ENCODE measurements around the gene PIK3R6.
A peak's percentile ranks its signal among the peaks of the same experiment; 100 is the strongest.
"Not testable (repeated sequence)": the region's sequence is repeated elsewhere in the genome, so short reads cannot be mapped to it uniquely, and the experiment has no call there.

The PIK3R6 gene

GRCh38 chr17:8887834-8888703, 20.6 kb upstream of the PIK3R6 start:
- CTCF ChIA-PET = interaction anchor here (0.7 to 1.5 kb wide), 5 partner anchors 9 to 110 kb away, joined by 3 to 4 read pairs (median 3); no protein-coding TSS in a partner anchor
- POLR2A ChIA-PET = no interaction called here
- TF ChIP-seq LEF1 (IDR thresholded peaks at IDR 0.05; ENCODE audit: borderline replicate concordance) (no peak), BHLHE40 (IDR thresholded peaks at IDR 0.05; ENCODE audit: borderline replicate concordance) (no peak), CTBP1 (IDR thresholded peaks at IDR 0.05; ENCODE audit: borderline replicate concordance) (no peak), SUZ12 (IDR thresholded peaks at IDR 0.05) (no peak), TARDBP (IDR thresholded peaks at IDR 0.05) (no peak), NFRKB (IDR thresholded peaks at IDR 0.05) (no peak), FOXM1 (IDR thresholded peaks at IDR 0.05; ENCODE audit: borderline replicate concordance) (no peak), ARNT (IDR thresholded peaks at IDR 0.05) (no peak)
- DNase-seq (ENCODE audit: extremely low spot score) = peak; percentile 39

GRCh38 chr17:8887301-8887700, 19.8 kb upstream of the PIK3R6 start:
- POLR2A ChIA-PET = no interaction called here
- TF ChIP-seq FOXA1 (IDR thresholded peaks at IDR 0.05) = no peak
- TF ChIP-seq FOXM1 (IDR thresholded peaks at IDR 0.05; ENCODE audit: borderline replicate concordance) = no peak
- TF ChIP-seq HDGF (IDR thresholded peaks at IDR 0.05; ENCODE audit: borderline replicate concordance) = no peak
- no peak for DNase-seq (ENCODE audit: extremely low spot score)
- CTCF ChIA-PET = no interaction called here

GRCh38 chr17:8885967-8886684, 18.7 kb upstream of the PIK3R6 start:
- ChIA-PET POLR2A (no interaction called here), CTCF (no interaction called here)

GRCh38 chr17:8885163-8885966, 17.9 kb upstream of the PIK3R6 start:
- CTCF ChIA-PET = not testable (repeated sequence)

More at GRCh38 chr17:8885967-8886684, 18.7 kb upstream of the PIK3R6 start:
- TF ChIP-seq CTBP1 (IDR thresholded peaks at IDR 0.05; ENCODE audit: borderline replicate concordance) = no peak
- no peak for TF ChIP-seq FOXK2 (IDR thresholded peaks at IDR 0.05)
- no peak for TF ChIP-seq PKNOX1 (IDR thresholded peaks at IDR 0.05)
- no peak for TF ChIP-seq TARDBP (IDR thresholded peaks at IDR 0.05)
- no peak for TF ChIP-seq BHLHE40 (IDR thresholded peaks at IDR 0.05; ENCODE audit: borderline replicate concordance)
- no peak for TF ChIP-seq SP1 (IDR thresholded peaks at IDR 0.05)
- TF ChIP-seq NFRKB (IDR thresholded peaks at IDR 0.05) = no peak
- no peak for TF ChIP-seq ELF4 (IDR thresholded peaks at IDR 0.05)
- no peak for TF ChIP-seq HDGF (IDR thresholded peaks at IDR 0.05; ENCODE audit: borderline replicate concordance)
- no peak for TF ChIP-seq FOXM1 (IDR thresholded peaks at IDR 0.05; ENCODE audit: borderline replicate concordance)
- TF ChIP-seq SUZ12 (IDR thresholded peaks at IDR 0.05) = no peak
- no peak for TF ChIP-seq LEF1 (IDR thresholded peaks at IDR 0.05; ENCODE audit: borderline replicate concordance)
- no peak for TF ChIP-seq L3MBTL2 (conservative IDR thresholded peaks at IDR 0.05)
- no peak for TF ChIP-seq ARNT (IDR thresholded peaks at IDR 0.05)
- no peak for TF ChIP-seq FOXA1 (IDR thresholded peaks at IDR 0.05)
- no peak for TF ChIP-seq ZNF384 (IDR thresholded peaks at IDR 0.05)
- DNase-seq (ENCODE audit: extremely low spot score) = no peak

GRCh38 chr17:8884336-8884990, 17.0 kb upstream of the PIK3R6 start:
- ChIA-PET POLR2A (no interaction called here), CTCF (no interaction called here)
- no peak for DNase-seq (ENCODE audit: extremely low spot score)
- no peak for TF ChIP-seq ZNF384 (IDR thresholded peaks at IDR 0.05)
- TF ChIP-seq L3MBTL2 (conservative IDR thresholded peaks at IDR 0.05) = no peak
- no peak for TF ChIP-seq PKNOX1 (IDR thresholded peaks at IDR 0.05)

More at GRCh38 chr17:8885163-8885966, 17.9 kb upstream of the PIK3R6 start:
- POLR2A ChIA-PET = not testable (repeated sequence)
- DNase-seq (ENCODE audit: extremely low spot score) = peak; percentile 34

GRCh38 chr17:8883353-8883752, 15.9 kb upstream of the PIK3R6 start:
- POLR2A ChIA-PET = no interaction called here
- CTCF ChIA-PET = no interaction called here
- no peak for DNase-seq (ENCODE audit: extremely low spot score)
- TF ChIP-seq CTBP1 (IDR thresholded peaks at IDR 0.05; ENCODE audit: borderline replicate concordance) (no peak), SP1 (IDR thresholded peaks at IDR 0.05) (no peak), L3MBTL2 (conservative IDR thresholded peaks at IDR 0.05) (no peak), ELF4 (IDR thresholded peaks at IDR 0.05) (no peak), NFRKB (IDR thresholded peaks at IDR 0.05) (no peak), FOXA1 (IDR thresholded peaks at IDR 0.05) (no peak), BHLHE40 (IDR thresholded peaks at IDR 0.05; ENCODE audit: borderline replicate concordance) (no peak), TARDBP (IDR thresholded peaks at IDR 0.05) (no peak), SUZ12 (IDR thresholded peaks at IDR 0.05) (no peak), FOXM1 (IDR thresholded peaks at IDR 0.05; ENCODE audit: borderline replicate concordance) (no peak), PKNOX1 (IDR thresholded peaks at IDR 0.05) (no peak), HDGF (IDR thresholded peaks at IDR 0.05; ENCODE audit: borderline replicate concordance) (no peak), ARNT (IDR thresholded peaks at IDR 0.05) (no peak), LEF1 (IDR thresholded peaks at IDR 0.05; ENCODE audit: borderline replicate concordance) (no peak)

All from HEK293T (cell line).